Measurements from ENCODE around the gene PRAC1. TPM values are rescaled to one million over a fixed set of nuclear protein-coding genes. Genes with fewer than 3 reads are reported as not detected.

The PRAC1 gene
- total RNA-seq (2021) (not detected in 2 replicates), Bru-seq, nascent RNA (not detected), BruChase-seq, experiment 1, labeled RNA remaining after a 2-hour chase (not detected), BruChase-seq, experiment 2, labeled RNA remaining after a 6-hour chase (not detected)
- long read RNA-seq = 0 reads

DNA sequence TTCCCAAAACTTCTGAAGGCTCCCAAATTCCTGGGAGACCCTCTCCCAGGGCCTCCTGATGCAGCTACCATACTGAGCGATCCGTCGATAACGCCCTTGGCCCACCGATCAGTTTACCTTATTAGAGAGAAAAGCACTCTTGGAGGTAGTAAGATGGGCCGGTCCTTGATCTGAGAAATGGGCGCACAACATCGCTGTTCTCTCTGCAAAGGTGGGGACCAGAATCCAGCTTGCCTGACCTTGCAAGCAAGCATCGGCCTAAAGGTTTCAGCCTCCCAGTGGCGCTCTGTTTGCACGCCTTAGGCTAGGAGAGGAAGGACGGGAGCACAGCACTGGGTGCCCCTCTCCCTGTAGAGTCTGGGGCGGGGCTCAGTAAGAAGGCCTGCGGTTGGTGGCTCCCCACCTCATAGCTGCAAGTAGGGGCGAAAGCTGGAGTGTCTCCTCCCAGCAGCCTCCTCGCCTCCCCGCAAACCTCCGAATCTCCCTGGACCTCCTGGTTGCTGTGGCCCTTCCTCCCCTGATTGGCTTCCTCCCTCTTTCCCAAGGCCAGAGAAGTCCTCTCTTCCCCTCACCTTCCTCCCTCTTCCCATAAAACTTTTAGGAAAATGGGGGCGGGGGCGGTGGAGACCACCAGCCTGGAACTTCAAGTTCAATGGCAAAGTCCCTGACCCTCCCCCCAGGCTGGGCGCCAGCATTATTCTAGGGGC lies at the start of gene PRAC1:
Gene PRAC1 (minus strand): TSS at position 318 of the 707 bp plus-strand sequence. CDS start 126 bp downstream, at position 192.
- POLR2A ChIA-PET (ENCODE audit: unreplicated experiment) = no interaction called here
- Histone ChIP-seq H3K9me2 (ENCODE audit: insufficient read depth) (no peaks in the 10 kb centered on the region), H3F3A (ENCODE audit: insufficient read depth, low read depth) (no peaks in the 10 kb centered on the region), H3K27ac (no peak within 1 kb of the TSS), H3K9me3 (ENCODE audit: insufficient read depth, low read depth) (no peaks in the 10 kb centered on the region), H3K4me3 (no peak within 1 kb of the TSS), H3K27me3 (ENCODE audit: insufficient read depth, low read depth) (peaks cover 55% of the 10 kb centered on the region), H3K79me2 (ENCODE audit: low read depth) (no peaks in the 10 kb centered on the region), H4K20me1 (ENCODE audit: insufficient read depth) (no peaks in the 10 kb centered on the region), H3K36me3 (ENCODE audit: low read depth) (no peaks in the 10 kb centered on the region), H3K4me1 (replicated peaks; ENCODE audit: insufficient read depth) (no peaks in the 10 kb centered on the region), H2AFZ (no peak within 1 kb of the TSS), H3K4me2 (no peak within 1 kb of the TSS)
- BruUV-seq (replicated peaks) = no TSS peak
- CTCF ChIA-PET = no interaction called here
- no peak for DNase-seq
- intact Hi-C loops (cut with micrococcal nuclease; ENCODE audit: unreplicated experiment) = no loop called here
- TF ChIP-seq, protein P1, sequence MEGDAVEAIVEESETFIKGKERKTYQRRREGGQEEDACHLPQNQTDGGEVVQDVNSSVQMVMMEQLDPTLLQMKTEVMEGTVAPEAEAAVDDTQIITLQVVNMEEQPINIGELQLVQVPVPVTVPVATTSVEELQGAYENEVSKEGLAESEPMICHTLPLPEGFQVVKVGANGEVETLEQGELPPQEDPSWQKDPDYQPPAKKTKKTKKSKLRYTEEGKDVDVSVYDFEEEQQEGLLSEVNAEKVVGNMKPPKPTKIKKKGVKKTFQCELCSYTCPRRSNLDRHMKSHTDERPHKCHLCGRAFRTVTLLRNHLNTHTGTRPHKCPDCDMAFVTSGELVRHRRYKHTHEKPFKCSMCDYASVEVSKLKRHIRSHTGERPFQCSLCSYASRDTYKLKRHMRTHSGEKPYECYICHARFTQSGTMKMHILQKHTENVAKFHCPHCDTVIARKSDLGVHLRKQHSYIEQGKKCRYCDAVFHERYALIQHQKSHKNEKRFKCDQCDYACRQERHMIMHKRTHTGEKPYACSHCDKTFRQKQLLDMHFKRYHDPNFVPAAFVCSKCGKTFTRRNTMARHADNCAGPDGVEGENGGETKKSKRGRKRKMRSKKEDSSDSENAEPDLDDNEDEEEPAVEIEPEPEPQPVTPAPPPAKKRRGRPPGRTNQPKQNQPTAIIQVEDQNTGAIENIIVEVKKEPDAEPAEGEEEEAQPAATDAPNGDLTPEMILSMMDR (conservative IDR thresholded peaks at IDR 0.05) = no peak
- no peak for TF ChIP-seq EZH2 (IDR thresholded peaks at IDR 0.05; ENCODE audit: low read depth)

DNA sequence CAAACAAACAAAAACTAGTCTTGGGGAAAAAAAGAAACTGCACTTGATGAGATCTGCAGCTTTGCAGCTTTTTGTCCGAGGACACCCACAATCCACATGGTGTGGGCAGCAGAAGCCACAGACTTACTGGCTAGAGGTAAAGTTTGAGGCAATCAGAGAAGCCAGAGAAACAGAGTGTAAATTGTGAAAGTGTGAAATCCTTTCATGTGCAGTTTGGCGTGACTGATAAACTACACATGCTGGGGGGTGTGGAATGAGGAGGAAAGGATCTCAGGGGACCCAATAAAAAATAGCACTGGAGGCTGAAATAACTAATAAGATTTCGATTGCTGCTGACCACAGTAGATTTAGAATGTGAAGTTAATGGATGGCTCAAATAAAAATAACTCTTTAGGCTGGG lies 48.6 kb upstream of the PRAC1 start:
- Histone ChIP-seq H3K9me3 (ENCODE audit: insufficient read depth, low read depth) (no peaks in the 10 kb centered on the region), H3K79me2 (ENCODE audit: low read depth) (no peaks in the 10 kb centered on the region), H3K36me3 (ENCODE audit: low read depth) (no peaks in the 10 kb centered on the region), H3K4me2 (no peak overlapping the region), H3K27me3 (ENCODE audit: insufficient read depth, low read depth) (peaks cover 9% of the 10 kb centered on the region; the same call in 1 of the 2 replicates), H3K4me1 (replicated peaks; ENCODE audit: insufficient read depth) (no peaks in the 10 kb centered on the region), H3K9me2 (ENCODE audit: insufficient read depth) (no peaks in the 10 kb centered on the region), H3K4me3 (no peak overlapping the region), H3F3A (ENCODE audit: insufficient read depth, low read depth) (no peaks in the 10 kb centered on the region), H2AFZ (no peak overlapping the region), H3K27ac (no peak overlapping the region), H4K20me1 (ENCODE audit: insufficient read depth) (no peaks in the 10 kb centered on the region)
- no peak for TF ChIP-seq EZH2 (IDR thresholded peaks at IDR 0.05; ENCODE audit: low read depth)
- TF ChIP-seq, protein P1 (conservative IDR thresholded peaks at IDR 0.05) = no peak
- no TSS peak for BruUV-seq (replicated peaks)
- ChIA-PET CTCF (no interaction called here), POLR2A (ENCODE audit: unreplicated experiment) (no interaction called here)
- intact Hi-C loops (cut with micrococcal nuclease; ENCODE audit: unreplicated experiment) = no loop called here
- no peak for DNase-seq

DNA sequence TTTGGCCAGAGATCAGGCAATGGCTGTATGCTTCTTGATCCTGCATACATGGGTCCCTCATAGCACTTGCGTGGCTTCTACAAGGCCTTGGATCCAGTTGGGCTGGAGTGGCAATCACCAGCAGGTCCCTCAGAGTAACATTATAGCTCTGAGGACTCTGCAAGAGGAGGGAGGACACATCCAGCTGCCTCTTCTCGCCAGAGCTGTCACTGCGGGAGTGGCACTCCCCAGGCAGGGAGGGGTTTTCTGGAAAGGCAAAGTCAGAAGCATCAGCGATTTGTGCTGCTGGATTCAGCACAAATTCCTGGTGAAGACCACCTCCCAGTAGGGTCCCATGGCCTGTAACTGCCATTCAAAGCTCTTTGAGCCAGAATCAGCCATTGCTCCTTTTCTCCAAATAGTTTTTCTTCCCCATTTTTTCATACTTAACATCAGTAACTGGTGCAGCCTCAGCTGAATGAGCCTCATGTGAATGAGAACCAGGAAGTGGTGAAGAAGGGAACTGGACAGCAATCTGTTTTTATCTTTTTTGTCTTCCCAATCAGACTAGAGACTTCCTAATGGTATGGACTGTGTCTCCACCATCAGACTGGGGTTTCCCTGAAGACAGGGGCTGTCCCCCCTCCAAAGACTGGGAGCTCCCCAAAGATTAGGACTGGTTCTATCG lies 46.8 kb upstream of the PRAC1 start:
- Histone ChIP-seq H3K27me3 (ENCODE audit: insufficient read depth, low read depth) (peaks cover 10% of the 10 kb centered on the region), H3K4me2 (no peak overlapping the region), H3F3A (ENCODE audit: insufficient read depth, low read depth) (no peaks in the 10 kb centered on the region), H4K20me1 (ENCODE audit: insufficient read depth) (no peaks in the 10 kb centered on the region), H3K9me2 (ENCODE audit: insufficient read depth) (no peaks in the 10 kb centered on the region), H3K4me3 (no peak overlapping the region), H2AFZ (no peak overlapping the region), H3K36me3 (ENCODE audit: low read depth) (no peaks in the 10 kb centered on the region), H3K9me3 (ENCODE audit: insufficient read depth, low read depth) (no peaks in the 10 kb centered on the region), H3K27ac (no peak overlapping the region), H3K79me2 (ENCODE audit: low read depth) (no peaks in the 10 kb centered on the region), H3K4me1 (replicated peaks; ENCODE audit: insufficient read depth) (no peaks in the 10 kb centered on the region)
- no peak for TF ChIP-seq EZH2 (IDR thresholded peaks at IDR 0.05; ENCODE audit: low read depth)
- TF ChIP-seq, protein P1 (conservative IDR thresholded peaks at IDR 0.05) = no peak
- CTCF ChIA-PET = no interaction called here
- no peak for DNase-seq
- BruUV-seq (replicated peaks) = no TSS peak
- intact Hi-C loops (cut with micrococcal nuclease; ENCODE audit: unreplicated experiment) = no loop called here
- POLR2A ChIA-PET (ENCODE audit: unreplicated experiment) = no interaction called here
